Measurements from ENCODE around the gene CNIH1. TPM values are rescaled to one million over a fixed set of nuclear protein-coding genes. Genes with fewer than 3 reads are reported as not detected.
"Not testable (repeated sequence)": the region's sequence is repeated elsewhere in the genome, so short reads cannot be mapped to it uniquely, and the experiment has no call there.

The CNIH1 gene
- polyA plus RNA-seq, 4 donors = 107 to 159 (median 133) TPM

DNA sequence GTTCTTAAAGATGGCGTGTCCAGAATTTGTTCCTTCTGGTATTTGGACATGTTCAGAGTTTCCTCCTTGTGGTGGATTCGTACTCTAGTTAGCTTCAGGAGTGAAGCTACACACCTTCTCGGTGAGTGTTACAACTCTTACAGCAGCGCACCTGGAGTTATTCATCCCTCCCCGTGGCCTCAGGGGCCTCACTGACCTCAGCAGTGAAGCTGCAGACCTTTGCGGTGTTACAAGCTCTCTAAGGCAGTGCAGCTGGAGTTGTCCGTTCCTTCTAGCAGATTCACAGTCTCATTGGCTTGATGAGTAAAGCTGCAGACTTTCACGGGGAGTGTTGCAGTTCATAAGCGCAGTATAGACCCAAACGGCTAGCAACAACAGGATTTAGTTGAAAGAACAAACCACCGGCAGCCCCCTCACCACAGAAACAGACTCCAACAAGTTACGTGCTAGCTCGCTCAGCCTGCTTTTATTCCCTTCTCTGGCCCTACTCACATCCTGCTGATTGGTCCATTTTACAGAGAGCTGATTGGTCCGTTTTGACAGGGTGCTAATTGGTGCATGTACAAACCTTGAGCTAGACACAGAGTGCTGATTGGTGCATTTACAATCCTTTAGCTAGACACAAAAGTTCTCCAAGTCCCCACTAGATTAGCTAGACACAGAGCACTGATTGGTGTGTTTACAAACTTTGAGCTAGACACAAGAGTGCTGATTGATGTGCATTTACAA lies 48.9 kb downstream of the CNIH1 start:
- no peak for DNase-seq (ENCODE audit: low read depth in 4 of 4, low spot score in 2 of 4)

DNA sequence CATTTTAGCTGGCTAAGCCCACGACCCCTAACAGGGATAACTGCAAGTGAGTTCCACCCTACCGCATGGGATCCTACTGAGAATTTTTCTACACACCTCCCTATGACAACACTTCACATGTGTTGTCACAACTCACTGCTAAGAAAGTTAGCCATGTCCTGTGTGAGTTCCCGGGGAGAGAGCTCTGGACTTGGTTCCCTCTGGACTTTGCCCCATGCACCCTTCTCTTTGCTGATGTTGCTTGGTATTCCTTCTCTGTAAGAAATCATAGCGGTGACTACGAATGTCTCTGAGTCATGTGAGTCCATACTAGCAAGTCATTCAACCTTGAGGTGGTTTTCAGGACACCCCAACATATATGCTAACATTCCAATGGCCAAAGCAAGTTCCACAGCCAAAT lies 53.8 kb downstream of the CNIH1 start:
- no peak for DNase-seq (ENCODE audit: low read depth in 4 of 4, low spot score in 2 of 4)

DNA sequence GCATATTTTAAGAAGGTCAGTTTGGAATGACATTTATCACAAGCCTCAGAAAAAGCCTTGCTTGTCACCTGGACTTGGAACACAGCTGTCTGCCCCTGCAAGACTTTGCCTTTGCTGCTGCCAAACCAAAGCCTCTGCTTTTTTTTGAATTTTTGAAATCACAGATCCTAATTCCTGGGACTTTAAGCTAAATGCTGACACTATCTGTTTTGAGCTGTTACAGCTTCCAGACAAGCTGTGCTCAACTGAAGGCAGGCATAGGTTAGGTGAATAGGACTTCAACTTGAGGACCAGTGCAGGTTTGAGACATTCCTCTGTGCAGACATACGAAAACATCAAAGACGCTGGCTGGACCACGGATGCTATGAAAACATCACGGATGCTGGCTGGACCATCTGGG lies 55.6 kb downstream of the CNIH1 start:
- no peak for DNase-seq (ENCODE audit: low read depth in 4 of 4, low spot score in 2 of 4)

DNA sequence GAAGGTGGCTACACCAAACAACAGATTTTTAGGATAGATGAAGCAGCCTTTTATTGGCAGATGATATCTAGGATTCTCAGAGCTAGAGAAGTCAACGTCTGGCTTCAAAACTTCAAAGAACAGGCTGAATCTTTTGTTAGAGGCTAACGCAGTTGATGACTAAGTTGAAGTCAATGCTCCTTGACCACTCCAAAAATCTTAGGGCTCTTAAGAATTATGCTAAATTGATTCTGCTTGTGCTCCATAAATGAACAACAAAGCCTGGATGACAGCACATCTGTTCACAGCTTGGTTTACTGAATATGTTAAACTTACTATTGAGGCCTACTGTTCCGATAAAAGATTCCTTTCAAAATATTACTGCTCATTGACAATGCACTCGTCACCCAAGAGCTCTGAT lies 57.3 kb downstream of the CNIH1 start:
- no peak for DNase-seq (ENCODE audit: low read depth in 4 of 4, low spot score in 2 of 4)

DNA sequence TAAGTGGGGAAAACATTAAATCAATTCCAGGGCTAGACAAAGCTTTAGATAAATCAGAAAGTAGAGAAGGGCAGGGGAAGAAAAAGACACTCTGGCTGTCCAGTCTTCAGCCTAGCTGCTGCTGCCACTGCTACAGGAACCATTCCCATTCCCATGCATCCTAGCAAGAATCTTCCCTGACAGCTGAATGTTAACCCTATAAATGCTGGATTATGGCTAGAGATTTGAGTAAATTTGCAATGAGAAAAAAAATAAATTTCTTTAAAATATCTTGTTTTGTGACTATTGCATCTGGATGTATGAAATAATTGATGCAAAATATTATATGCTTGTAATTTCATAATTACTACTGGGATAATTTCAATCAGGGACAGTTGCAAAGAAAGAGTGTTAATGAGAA lies 59.4 kb downstream of the CNIH1 start:
- DNase-seq (ENCODE audit: low read depth in 4 of 4, low spot score in 2 of 4) = no peak

DNA sequence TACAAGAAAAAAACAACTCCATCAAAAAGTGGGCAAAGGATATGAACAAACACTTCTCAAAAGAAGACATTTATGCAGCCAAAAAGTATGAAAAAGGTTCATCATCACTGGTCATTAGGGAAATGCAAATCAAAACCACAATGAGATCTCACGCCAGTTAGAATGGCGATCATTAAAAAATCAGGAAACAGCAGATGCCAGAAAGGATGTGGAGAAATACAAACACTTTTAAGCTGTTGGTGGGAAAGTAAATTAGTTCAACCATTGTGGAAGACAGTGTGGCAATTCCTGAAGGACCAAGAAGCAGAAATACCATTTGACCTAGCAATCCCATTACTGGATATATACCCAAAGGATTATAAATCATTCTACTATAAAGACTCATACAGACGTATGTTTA lies 60.6 kb downstream of the CNIH1 start:
- DNase-seq (ENCODE audit: low read depth in 4 of 4, low spot score in 2 of 4) = not testable (repeated sequence)

DNA sequence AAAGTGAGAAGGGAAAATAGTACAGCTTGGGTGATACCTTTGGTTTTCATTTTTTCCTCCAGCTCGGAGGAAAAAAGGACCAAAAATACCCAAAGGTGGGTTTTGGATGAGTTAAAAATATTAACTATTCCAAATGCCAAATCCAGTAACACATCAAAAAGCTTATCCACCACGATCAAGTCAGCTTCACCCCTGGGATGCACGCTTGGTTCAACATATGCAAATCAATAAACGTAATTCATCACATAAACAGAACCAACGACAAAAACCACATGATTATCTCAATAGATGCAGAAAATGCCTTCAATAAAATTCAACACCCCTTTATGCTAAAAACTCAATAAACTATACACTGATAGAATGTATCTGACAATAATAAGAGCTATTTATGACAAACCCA lies 62.3 kb downstream of the CNIH1 start:
- DNase-seq (ENCODE audit: low read depth in 4 of 4, low spot score in 2 of 4) = not testable (repeated sequence)

DNA sequence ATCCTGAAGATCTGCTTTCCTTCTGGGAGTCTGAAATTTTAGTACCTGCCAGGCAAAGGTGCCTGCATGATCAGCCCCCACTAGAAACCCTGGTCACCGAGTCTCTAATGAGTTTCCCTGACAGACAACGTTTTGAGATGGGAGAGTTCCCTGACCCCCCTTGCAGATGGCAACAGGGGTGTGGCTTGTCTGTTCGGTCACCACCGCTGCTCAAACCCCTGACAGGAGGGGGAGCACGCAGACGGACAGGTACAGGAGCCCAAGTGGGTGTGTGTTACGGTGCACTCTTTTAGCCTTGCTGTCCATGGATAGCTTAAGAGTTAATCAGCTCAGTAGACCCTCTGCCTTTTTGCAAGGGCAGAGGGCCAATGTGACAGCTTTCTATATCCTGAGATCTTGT lies 63.7 kb downstream of the CNIH1 start:
- DNase-seq (ENCODE audit: low read depth in 4 of 4, low spot score in 2 of 4) = no peak

DNA sequence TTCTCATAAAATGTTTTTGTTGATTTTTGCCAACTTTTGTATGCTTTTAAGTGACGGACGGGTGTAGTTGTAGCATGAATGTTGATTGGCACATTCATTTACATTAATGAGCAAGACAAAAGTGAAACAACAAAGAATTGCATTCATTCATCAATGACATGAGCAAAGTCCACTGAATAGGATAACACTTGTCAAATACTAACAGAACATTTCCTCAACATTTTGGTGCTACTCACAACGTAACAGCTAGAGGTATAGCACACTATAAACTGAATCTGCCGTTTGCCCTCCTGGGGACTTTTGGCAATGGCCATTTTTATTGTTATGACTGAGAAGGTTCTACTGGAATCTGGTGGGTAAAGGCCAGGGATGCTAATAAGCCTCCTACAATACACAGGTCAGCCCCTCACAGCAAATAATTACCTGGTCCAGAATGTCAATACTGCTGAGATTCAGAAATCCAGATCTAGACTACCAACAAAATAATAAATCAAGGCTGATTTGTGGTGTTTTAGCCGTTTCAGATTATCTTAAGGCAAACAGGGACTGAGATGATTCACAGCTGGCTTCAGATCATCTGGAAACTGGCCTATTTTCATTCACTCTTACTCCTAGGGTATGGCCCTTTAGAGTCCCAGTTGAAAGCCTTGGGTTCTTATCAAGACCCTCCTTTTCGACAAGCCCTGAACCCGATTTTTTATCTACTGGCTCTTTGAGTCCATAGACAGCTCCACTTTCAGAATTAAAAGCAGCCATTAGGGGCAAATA lies 66.9 kb downstream of the CNIH1 start:
- DNase-seq (ENCODE audit: low read depth in 4 of 4, low spot score in 2 of 4) = no peak

Other genes with a start within 250 kb of the CNIH1 start
- gene CDKN3, start 44.4 kb downstream of the CNIH1 start, polyA plus RNA-seq (ENCODE audit: insufficient read length in 4 of 4) = 10 to 100 TPM; 20.0 to 24.4 (median 21.7) TPM
- 10 to 100 TPM; 76.3 to 98.5 (median 95.4) TPM for gene GMFB, start 47.6 kb upstream of the CNIH1 start, polyA plus RNA-seq (ENCODE audit: insufficient read length in 4 of 4)
- 10 to 100 TPM; 27.7 to 37.7 (median 30.5) TPM for gene CGRRF1, start 68.5 kb upstream of the CNIH1 start, polyA plus RNA-seq (ENCODE audit: insufficient read length in 4 of 4)
- gene SAMD4A, start 125.8 kb upstream of the CNIH1 start, polyA plus RNA-seq (ENCODE audit: insufficient read length in 4 of 4) = 10 to 100 TPM in 2 of 4 donors, 1 to 10 TPM in 2; 8.2 to 11.3 (median 9.9) TPM

Measured in left renal cortex interstitium (tissue), 4 donors.